Transverse colon (tissue), 4 donors: ENCODE data around the gene CRIP2. TPM values are rescaled to one million over a fixed set of nuclear protein-coding genes. Genes with fewer than 3 reads are reported as not detected.

Source experiments
- DNase-seq: peaks from one replicate; pipeline ENCODE4 v3.0.0-alpha.2; 2019
- H3K27ac ChIP-seq, 4 donors: fragments of 200-600 bp; sonication (generic); 2 replicates each; pipeline ENCODE4 v1.5.1; 2016 to 2018; ENCODE audit warnings: inconsistent platforms in 4 of 4
- H3K27me3 ChIP-seq: fragments of 200-600 bp; sonication (generic); 2 replicates; pipeline ENCODE4 v1.5.1; 2017; ENCODE audit warnings: inconsistent platforms
- H3K36me3 ChIP-seq, 4 donors: fragments of 200-600 bp; sonication (generic); 2 replicates each; pipeline ENCODE4 v1.5.1; 2017 to 2019; ENCODE audit warnings: inconsistent platforms in 4 of 4
- H3K4me1 ChIP-seq, 4 donors: fragments of 200-600 bp; sonication (generic); 2 replicates each; pipeline ENCODE4 v1.5.1; 2017 to 2020; ENCODE audit warnings: inconsistent platforms in 4 of 4
- H3K4me3 ChIP-seq, 4 donors: fragments of 200-600 bp; sonication (generic); 1 replicate in 1 of 4; 2 replicates in 3 of 4; pipeline versions ENCODE4 v1.5.1 to v1.6.1; 2017 to 2019; ENCODE audit warnings: inconsistent platforms in 4 of 4
- H3K9me3 ChIP-seq, 2 donors: fragments of 200-600 bp; sonication (generic); 2 replicates each; pipeline ENCODE4 v1.5.1; 2017 to 2019; ENCODE audit warnings: inconsistent platforms in 2 of 2
- EP300 ChIP-seq: sonication (generic); formaldehyde crosslinking; IDR thresholded peaks from one replicate; pipeline ENCODE4 v1.6.1; 2017; ENCODE audit warnings: antibody characterized with exemption, low read depth
- POLR2A ChIP-seq: fragments of 450-650 bp; IDR thresholded peaks from one replicate; pipeline ENCODE4 v1.6.1; 2016; ENCODE audit warnings: antibody characterized with exemption, mild to moderate bottlenecking, moderate library complexity
- POLR2AphosphoS5 ChIP-seq, 3 donors: sonication (generic); formaldehyde crosslinking; IDR thresholded peaks; one replicate each; pipeline ENCODE4 v1.6.1; 2016; ENCODE audit warnings: antibody characterized with exemption in 3 of 3
- WGBS, 2 donors: methylation state at CpG; one replicate each; pipeline ENCODE4 v1.1.5; 2018; ENCODE audit warnings: low coverage in 1 of 2; 5-methylcytosine and 5-hydroxymethylcytosine counted together
- in situ Hi-C, 4 donors: fragments of 200-750 bp; cut with MboI; loops; one replicate each; pipeline versions ENCODE4 v1.15.0 to v1.15.1; 2017; ENCODE audit warnings: low sequenced_read_pairs in 3 of 4, low pct_ligation_motif_present in 1 of 4, low pct_unique_long_range_greater_than_20kb in 1 of 4
- intact Hi-C: fragments of 100-400 bp; cut with DNase I; formaldehyde crosslinking; loops from one replicate; pipeline ENCODE4 v1.15.1; 2023; ENCODE audit warnings: low total_unique reads
- total RNA-seq, 4 donors: library from RNA; depleted of rRNA; stranded (reverse); fragments of >200 nt; gene quantifications; one replicate each; pipeline ENCODE4 v1.1.0, GENCODE V29; 2016
- TF ChIP-seq, protein P1 (sequence below), 5 experiments: fragments of 200-600 bp in 3 of 5; fragments of 450-650 bp in 2 of 5; sonication (generic) in 3 of 5; IDR thresholded peaks; 1 replicate in 2 of 5; 2 replicates in 3 of 5; pipeline ENCODE4 v1.5.1; 2016 to 2017; ENCODE audit warnings: antibody characterized with exemption in 5 of 5, inconsistent platforms in 3 of 5, mild to moderate bottlenecking in 2 of 5, moderate library complexity in 1 of 5

The CRIP2 gene
- total RNA-seq, 4 donors from 2014 or later, result 11.2 to 67.3 (median 22.4) TPM

DNA sequence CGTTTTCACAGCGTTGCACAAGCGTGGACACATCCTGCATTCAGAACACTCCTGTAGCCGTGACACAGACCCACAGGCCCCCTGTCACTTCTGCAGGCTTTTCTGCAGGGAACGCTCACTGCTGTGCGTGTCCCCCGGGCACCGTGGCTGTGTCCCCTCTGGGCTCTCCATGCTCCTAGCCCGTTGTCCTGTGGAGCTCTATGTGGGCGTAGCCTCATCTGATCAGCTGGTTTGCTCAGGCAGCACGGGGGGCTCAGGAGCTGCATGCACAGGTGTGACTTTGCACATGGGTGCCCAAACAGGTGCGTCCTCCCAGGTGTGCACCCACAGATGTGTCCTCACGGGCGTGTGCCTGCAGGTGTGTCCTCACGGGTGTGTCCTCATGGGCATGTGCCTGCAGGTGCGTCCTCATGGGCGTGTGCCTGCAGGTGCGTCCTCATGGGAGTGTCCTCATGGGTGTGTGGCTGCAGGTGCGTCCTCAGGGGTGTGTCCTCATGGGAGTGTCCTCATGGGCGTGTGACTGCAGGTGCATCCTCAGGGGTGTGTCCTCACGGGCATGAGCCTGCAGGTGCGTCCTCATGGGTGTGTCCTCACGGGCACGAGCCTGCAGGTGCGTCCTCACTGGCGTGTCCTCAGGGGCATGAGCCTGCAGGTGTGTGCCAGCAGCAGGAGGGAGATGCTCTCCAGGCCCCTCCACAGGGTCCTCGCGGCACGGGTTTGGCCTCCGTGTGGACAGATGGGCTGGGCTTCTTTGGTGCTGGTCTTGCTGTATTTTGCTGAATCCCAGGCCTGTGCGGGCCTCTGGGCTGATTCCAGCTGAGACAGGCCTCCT, 37.5 kb upstream of the CRIP2 start:
- no peaks in the 10 kb centered on the region for H3K4me1 ChIP-seq
- in situ Hi-C loops (no loop called here), intact Hi-C loops (no loop called here)
- H3K36me3 ChIP-seq, result no peaks in the 10 kb centered on the region
- WGBS, 2 donors, result 64 to 80% methylated on average over 1 to 26 of the region's 31 CpGs
- H3K9me3 ChIP-seq, result no peaks in the 10 kb centered on the region
- H3K27ac ChIP-seq, result no peak overlapping the region
- DNase-seq, result peak; percentile 26
- no peak overlapping the region for H3K4me3 ChIP-seq
- no peaks in the 10 kb centered on the region for H3K27me3 ChIP-seq
- no peak for TF ChIP-seq POLR2AphosphoS5 (IDR thresholded peaks at IDR 0.05)
- TF ChIP-seq POLR2A, result no peak

DNA sequence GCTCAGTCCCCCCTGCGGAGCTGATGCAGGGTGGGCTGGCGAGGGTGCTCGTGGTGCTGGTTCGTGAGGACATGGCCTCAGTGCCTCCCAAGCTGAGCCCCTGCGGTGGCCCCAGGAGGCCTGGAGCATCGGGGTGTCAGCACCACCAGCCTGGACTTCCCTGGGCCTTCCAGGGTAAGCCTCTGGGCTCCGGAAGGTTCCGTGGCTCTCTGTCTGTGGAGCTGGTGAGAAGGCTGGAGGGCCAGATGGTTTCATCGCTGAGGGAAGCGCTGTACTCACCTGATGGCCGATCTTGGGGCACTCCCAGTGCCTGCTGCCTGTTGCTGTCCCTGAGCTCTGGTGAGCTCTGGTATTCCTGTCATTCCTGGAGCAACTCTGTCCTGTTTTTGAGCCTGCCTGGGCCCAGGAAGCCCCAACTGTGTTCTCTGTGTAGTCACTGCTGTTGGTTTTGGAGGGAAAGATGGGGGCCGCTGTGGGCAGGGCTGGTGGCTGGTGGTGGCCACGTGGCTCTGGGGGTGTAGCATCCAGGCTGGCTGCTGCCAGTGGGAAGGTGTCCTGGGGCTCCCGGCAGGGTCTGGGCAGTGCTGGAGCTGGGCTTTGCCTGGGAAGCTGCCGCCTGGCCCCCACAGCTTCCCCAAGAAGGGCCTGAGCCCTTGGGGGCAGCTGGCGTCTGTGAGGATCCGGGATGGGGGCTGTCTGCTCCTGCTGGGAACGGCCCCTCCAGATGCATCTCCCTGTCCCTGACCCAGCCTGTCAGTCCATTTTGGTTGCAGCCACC, 36.7 kb upstream of the CRIP2 start:
- TF ChIP-seq EP300, result no peak
- TF ChIP-seq, protein P1, sequence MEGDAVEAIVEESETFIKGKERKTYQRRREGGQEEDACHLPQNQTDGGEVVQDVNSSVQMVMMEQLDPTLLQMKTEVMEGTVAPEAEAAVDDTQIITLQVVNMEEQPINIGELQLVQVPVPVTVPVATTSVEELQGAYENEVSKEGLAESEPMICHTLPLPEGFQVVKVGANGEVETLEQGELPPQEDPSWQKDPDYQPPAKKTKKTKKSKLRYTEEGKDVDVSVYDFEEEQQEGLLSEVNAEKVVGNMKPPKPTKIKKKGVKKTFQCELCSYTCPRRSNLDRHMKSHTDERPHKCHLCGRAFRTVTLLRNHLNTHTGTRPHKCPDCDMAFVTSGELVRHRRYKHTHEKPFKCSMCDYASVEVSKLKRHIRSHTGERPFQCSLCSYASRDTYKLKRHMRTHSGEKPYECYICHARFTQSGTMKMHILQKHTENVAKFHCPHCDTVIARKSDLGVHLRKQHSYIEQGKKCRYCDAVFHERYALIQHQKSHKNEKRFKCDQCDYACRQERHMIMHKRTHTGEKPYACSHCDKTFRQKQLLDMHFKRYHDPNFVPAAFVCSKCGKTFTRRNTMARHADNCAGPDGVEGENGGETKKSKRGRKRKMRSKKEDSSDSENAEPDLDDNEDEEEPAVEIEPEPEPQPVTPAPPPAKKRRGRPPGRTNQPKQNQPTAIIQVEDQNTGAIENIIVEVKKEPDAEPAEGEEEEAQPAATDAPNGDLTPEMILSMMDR (IDR thresholded peaks at IDR 0.05), result no peak
- TF ChIP-seq POLR2AphosphoS5 (IDR thresholded peaks at IDR 0.05), result no peak
- WGBS, 2 donors, result 98% methylated on average over 10 of the region's 18 CpGs; no CpG with 5 or more reads in 1 of the 2 donors
- Histone ChIP-seq H3K4me1 (no peaks in the 10 kb centered on the region), H3K36me3 (no peaks in the 10 kb centered on the region), H3K9me3 (no peaks in the 10 kb centered on the region), H3K27ac (no peak overlapping the region), H3K4me3 (no peak overlapping the region), H3K27me3 (no peaks in the 10 kb centered on the region)
- intact Hi-C loops, result no loop called here
- in situ Hi-C loops, result no loop called here
- no peak for DNase-seq

DNA sequence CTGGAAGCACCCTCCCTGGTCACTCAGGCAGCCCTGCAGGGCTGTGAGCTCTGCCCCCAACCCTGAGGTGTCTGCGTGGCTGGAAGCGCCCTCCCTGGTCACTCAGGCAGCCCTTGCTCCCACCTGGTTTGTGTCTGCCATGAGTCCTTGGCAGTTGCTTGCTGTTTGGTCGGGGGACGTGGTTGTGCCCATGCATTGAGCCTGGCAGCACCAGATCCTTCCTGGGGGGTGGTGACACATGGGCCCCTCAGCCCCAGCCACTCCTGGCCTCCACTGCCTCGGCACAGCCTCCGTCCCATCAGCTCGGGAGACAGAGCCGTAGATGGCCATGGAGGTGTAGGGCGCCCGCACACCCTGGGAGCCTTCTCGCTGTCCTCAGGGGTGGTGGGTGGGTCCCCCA, 35.4 kb upstream of the CRIP2 start:
- intact Hi-C loops, result no loop called here
- in situ Hi-C loops, result no loop called here

DNA sequence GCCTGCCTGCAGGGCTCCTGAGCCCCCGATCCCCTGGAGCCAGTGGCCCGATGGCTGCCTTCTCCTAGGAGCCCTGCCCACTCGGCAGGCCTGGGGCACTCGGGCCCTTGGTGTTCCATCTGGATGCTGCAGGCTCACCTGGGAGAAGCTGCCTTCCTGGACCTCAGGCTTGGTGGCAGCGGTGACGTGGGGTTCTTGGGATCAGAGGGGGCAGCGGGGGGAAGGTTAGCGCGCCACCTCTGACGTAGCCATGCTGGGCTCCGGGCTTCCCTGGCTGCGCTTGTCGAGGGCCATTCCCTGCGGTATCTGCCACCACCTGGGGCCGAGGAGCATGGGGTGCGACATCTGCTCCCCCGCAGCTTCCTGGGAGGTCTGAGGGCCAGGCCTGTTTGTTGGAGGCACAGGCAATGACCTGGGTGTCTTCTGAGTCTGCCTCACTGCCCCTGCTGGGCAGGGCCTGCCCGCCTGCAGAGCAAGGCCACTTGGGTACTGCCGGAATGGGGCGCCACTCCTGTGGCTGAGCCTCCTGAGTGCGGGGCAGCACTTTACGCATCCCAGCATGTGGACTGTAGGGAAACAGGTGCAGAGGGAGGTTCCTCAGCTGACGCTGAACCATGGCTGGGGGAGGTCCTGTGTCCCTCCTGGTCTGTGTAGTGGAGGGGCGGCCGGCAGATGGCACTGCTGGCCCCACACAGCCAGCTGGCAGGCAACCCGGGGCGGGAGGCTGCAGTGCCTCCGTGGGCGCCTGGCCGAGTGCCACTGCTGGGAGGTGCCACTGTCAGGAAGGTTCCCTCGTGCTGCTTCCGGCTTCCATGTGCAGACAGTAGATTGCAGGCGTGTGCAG, 34.7 kb upstream of the CRIP2 start:
- 91% methylated on average over 32 of the region's 33 CpGs; no CpG with 5 or more reads in 1 of the 2 donors for WGBS, 2 donors
- H3K9me3 ChIP-seq, result no peaks in the 10 kb centered on the region
- no peaks in the 10 kb centered on the region for H3K4me1 ChIP-seq
- no peak overlapping the region for H3K4me3 ChIP-seq
- no peak overlapping the region for H3K27ac ChIP-seq
- H3K27me3 ChIP-seq, result no peaks in the 10 kb centered on the region
- no peak for DNase-seq
- in situ Hi-C loops (no loop called here), intact Hi-C loops (loop anchor here (10.0 kb wide), 1 partner anchor 65 kb away; no protein-coding TSS in a partner anchor)
- TF ChIP-seq EP300, result no peak
- TF ChIP-seq POLR2A, result no peak
- TF ChIP-seq, protein P1 (IDR thresholded peaks at IDR 0.05), result no peak
- no peak for TF ChIP-seq POLR2AphosphoS5 (IDR thresholded peaks at IDR 0.05)
- H3K36me3 ChIP-seq, result no peaks in the 10 kb centered on the region

More for the DNA sequence above, 35.4 kb upstream of the CRIP2 start:
- no peaks in the 10 kb centered on the region for H3K27me3 ChIP-seq
- no peak overlapping the region for H3K27ac ChIP-seq
- no peak for DNase-seq
- WGBS, 2 donors, result 89% methylated on average over 11 of the region's 11 CpGs; no CpG with 5 or more reads in 1 of the 2 donors
- no peaks in the 10 kb centered on the region for H3K9me3 ChIP-seq
- no peaks in the 10 kb centered on the region for H3K4me1 ChIP-seq
- TF ChIP-seq POLR2AphosphoS5 (IDR thresholded peaks at IDR 0.05) (no peak), EP300 (no peak), POLR2A (no peak)
- TF ChIP-seq, protein P1 (IDR thresholded peaks at IDR 0.05), result no peak
- no peaks in the 10 kb centered on the region for H3K36me3 ChIP-seq
- H3K4me3 ChIP-seq, result no peak overlapping the region
